ENCODE measurements around the gene PACSIN3.

GRCh38 chr11:47207459-47207858, 21.2 kb upstream of the PACSIN3 start:
- TF ChIP-seq ELF4 (IDR thresholded peaks at IDR 0.05) (no peak), FOXK2 (IDR thresholded peaks at IDR 0.05) (no peak), SP1 (IDR thresholded peaks at IDR 0.05) (no peak), HDGF (IDR thresholded peaks at IDR 0.05; ENCODE audit: borderline replicate concordance) (no peak), SUZ12 (IDR thresholded peaks at IDR 0.05) (no peak), L3MBTL2 (conservative IDR thresholded peaks at IDR 0.05) (no peak), FOXM1 (IDR thresholded peaks at IDR 0.05; ENCODE audit: borderline replicate concordance) (no peak), TARDBP (IDR thresholded peaks at IDR 0.05) (no peak), CTBP1 (IDR thresholded peaks at IDR 0.05; ENCODE audit: borderline replicate concordance) (no peak), LEF1 (IDR thresholded peaks at IDR 0.05; ENCODE audit: borderline replicate concordance) (no peak), ARNT (IDR thresholded peaks at IDR 0.05) (no peak)
